Type B pancreatic cell (in vitro differentiated cells): ENCODE results near the gene SART3. TPM values are rescaled to one million over a fixed set of nuclear protein-coding genes. Genes with fewer than 3 reads are reported as not detected.

ENCODE experiments used
- DNase-seq: peaks from one replicate; pipeline ENCODE4 v3.0.0; 2021; ENCODE audit warnings: mixed read lengths; ENCODE audit not compliant: unreplicated experiment; ENCODE audit errors: extremely low spot score
- H3K27ac Mint-ChIP-seq: 2 replicates; pipeline ENCODE4 v1.8.0; 2021; ENCODE audit warnings: mild to moderate bottlenecking, mixed read lengths
- H3K27me3 Mint-ChIP-seq: 2 replicates; pipeline ENCODE4 v1.8.0; 2021; ENCODE audit warnings: mixed read lengths
- H3K36me3 Mint-ChIP-seq: 2 replicates; pipeline ENCODE4 v1.8.0; 2021; ENCODE audit warnings: mixed read lengths
- H3K4me1 Mint-ChIP-seq: one replicate; pipeline ENCODE4 v1.8.0; 2021; ENCODE audit warnings: mixed read lengths; ENCODE audit not compliant: unreplicated experiment
- H3K4me3 Mint-ChIP-seq: 2 replicates; pipeline ENCODE4 v1.8.0; 2021; ENCODE audit warnings: mild to moderate bottlenecking, mixed read lengths
- H3K9me3 Mint-ChIP-seq: 2 replicates; pipeline ENCODE4 v1.8.0; 2021; ENCODE audit warnings: mixed read lengths
- long read RNA-seq: library from polyadenylated mRNA; unstranded; transcript quantifications from one replicate; pipeline ENCODE4 v2.0.0, GENCODE V29; 2020
- total RNA-seq: library from RNA; stranded (reverse); gene quantifications from 2 replicates; pipeline ENCODE4 v1.2.1, GENCODE V29; 2021; ENCODE audit warnings: low replicate concordance
- TF ChIP-seq, protein P1 (sequence below): fragments of 200-600 bp; sonication (generic); conservative IDR thresholded peaks from 2 replicates; pipeline ENCODE4 v1.5.0; 2021; ENCODE audit warnings: antibody characterized with exemption, mild to moderate bottlenecking

SART3 gene, protein sequence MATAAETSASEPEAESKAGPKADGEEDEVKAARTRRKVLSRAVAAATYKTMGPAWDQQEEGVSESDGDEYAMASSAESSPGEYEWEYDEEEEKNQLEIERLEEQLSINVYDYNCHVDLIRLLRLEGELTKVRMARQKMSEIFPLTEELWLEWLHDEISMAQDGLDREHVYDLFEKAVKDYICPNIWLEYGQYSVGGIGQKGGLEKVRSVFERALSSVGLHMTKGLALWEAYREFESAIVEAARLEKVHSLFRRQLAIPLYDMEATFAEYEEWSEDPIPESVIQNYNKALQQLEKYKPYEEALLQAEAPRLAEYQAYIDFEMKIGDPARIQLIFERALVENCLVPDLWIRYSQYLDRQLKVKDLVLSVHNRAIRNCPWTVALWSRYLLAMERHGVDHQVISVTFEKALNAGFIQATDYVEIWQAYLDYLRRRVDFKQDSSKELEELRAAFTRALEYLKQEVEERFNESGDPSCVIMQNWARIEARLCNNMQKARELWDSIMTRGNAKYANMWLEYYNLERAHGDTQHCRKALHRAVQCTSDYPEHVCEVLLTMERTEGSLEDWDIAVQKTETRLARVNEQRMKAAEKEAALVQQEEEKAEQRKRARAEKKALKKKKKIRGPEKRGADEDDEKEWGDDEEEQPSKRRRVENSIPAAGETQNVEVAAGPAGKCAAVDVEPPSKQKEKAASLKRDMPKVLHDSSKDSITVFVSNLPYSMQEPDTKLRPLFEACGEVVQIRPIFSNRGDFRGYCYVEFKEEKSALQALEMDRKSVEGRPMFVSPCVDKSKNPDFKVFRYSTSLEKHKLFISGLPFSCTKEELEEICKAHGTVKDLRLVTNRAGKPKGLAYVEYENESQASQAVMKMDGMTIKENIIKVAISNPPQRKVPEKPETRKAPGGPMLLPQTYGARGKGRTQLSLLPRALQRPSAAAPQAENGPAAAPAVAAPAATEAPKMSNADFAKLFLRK
- 48.5 and 72.6 TPM in 2 replicates for total RNA-seq
- long read RNA-seq, full-length matches to known transcripts: 27 of 103 reads
- long read RNA-seq, partial matches to known transcripts: 59 of 103 reads
- long read RNA-seq, other reads (novel, unspliced or antisense): 17 of 103 reads

- peak within 1 kb of the TSS; percentile 100 for H3K27ac Mint-ChIP-seq
- H3K4me1 Mint-ChIP-seq: peaks cover 12% of the 10 kb centered on the region
- H3K27me3 Mint-ChIP-seq: no peaks in the 10 kb centered on the region
- peak within 1 kb of the TSS; percentile 100 for H3K4me3 Mint-ChIP-seq
- H3K9me3 Mint-ChIP-seq: no peaks in the 10 kb centered on the region
- TF ChIP-seq, protein P1, sequence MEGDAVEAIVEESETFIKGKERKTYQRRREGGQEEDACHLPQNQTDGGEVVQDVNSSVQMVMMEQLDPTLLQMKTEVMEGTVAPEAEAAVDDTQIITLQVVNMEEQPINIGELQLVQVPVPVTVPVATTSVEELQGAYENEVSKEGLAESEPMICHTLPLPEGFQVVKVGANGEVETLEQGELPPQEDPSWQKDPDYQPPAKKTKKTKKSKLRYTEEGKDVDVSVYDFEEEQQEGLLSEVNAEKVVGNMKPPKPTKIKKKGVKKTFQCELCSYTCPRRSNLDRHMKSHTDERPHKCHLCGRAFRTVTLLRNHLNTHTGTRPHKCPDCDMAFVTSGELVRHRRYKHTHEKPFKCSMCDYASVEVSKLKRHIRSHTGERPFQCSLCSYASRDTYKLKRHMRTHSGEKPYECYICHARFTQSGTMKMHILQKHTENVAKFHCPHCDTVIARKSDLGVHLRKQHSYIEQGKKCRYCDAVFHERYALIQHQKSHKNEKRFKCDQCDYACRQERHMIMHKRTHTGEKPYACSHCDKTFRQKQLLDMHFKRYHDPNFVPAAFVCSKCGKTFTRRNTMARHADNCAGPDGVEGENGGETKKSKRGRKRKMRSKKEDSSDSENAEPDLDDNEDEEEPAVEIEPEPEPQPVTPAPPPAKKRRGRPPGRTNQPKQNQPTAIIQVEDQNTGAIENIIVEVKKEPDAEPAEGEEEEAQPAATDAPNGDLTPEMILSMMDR: no peak
- no peaks in the 10 kb centered on the region for H3K36me3 Mint-ChIP-seq
- DNase-seq: peak; percentile 80
Observed at GRCh38 chr12:108560752-108561719, at the start of gene SART3. TSS of gene SART3 (minus strand) at chr12:108561173. CDS start at chr12:108561154, 19 bp downstream.

DNA sequence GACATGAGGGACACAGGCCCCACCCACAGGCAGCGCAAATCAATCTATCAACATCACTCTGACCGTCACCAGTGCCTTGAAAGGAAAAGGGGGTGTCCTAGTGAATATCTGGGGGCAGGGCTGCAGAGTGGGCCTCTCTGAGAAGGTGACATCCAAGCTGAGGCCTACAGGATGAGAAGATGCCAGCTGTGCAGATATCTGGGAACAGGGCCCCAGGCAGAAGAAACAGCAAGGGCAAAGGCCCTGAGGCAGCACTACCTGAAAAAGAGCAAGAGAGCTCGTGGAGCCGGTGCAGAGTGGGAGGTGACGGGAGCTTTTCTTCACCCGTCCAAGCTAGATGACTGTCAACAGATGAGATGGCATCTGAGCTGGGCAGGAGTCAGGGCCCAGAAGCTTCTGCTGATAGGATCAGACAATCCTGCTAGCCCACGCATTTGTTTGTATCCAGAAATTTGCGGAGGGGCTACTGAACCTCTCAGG, 49.4 kb upstream of the SART3 start:
- Mint-ChIP-seq H3K4me3 (no peak overlapping the region), H3K36me3 (no peaks in the 10 kb centered on the region), H3K9me3 (no peaks in the 10 kb centered on the region), H3K27me3 (peaks cover 9% of the 10 kb centered on the region), H3K27ac (no peak overlapping the region), H3K4me1 (peaks cover 7% of the 10 kb centered on the region)
- no peak for DNase-seq
- TF ChIP-seq, protein P1: no peak

DNA sequence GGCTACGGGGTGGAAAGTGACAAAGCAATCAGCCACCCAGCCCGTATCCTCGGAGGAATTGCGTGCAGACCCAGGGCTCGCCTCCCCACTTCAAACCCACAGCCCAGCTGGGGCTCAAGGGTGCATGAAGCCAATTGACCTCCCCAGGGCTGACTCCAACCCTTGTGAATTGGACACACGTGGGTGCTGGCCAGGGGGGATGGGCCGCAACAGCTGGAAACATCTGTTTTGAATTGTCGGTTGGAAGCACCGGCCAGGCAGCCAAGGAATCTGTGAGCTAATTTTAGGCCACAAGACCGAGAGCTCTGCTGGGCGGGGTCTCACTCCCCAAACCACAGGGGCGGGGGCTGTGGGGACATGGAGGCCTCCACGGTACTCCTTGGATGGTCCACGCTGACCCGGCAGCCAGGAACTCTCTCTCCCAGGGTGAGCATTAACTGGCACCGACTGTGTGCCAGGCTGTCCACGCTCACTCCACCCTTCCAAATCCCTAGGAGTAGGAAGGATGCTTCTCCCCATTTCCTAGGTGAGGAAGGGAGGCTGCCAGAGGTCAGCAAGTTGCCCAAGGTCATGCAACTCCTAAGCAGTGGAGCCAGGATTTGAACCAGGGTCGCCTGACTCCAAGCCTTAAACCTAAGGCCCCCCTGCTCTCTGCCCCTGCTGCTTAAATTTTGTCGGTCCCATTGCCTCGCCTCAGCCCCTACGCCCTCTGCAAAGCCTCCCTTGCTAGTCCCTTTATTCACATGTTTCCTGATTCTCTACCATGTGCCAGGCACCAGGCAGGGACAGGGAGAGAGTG, 48.8 kb upstream of the SART3 start:
- no peak for DNase-seq
- Mint-ChIP-seq H3K27ac (no peak overlapping the region), H3K4me3 (no peak overlapping the region), H3K36me3 (no peaks in the 10 kb centered on the region), H3K27me3 (peaks cover 11% of the 10 kb centered on the region), H3K4me1 (peaks cover 10% of the 10 kb centered on the region), H3K9me3 (no peaks in the 10 kb centered on the region)
- TF ChIP-seq, protein P1: no peak

DNA sequence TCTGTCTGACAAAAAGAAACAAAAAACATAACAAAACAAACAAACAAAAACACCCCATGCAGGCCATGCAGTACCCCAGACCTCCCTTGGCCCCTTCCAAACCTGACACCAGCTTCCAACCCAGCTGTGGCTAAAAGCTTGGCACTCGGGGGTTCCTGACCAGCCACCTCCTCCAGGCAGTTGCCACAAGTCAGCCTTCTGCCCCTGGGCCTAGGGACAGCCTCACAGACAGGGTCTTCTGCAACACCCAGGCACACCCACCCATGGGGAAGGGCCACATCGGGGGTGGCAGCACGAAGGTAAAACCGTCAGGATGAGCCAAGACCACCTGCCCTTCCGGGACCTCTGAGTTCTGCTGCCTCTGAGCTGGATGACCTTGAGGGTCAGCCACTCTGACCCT, 47.6 kb upstream of the SART3 start:
- TF ChIP-seq, protein P1: no peak
- H3K9me3 Mint-ChIP-seq: no peaks in the 10 kb centered on the region
- H3K36me3 Mint-ChIP-seq: no peaks in the 10 kb centered on the region
- H3K4me3 Mint-ChIP-seq: no peak overlapping the region
- no peak overlapping the region for H3K27ac Mint-ChIP-seq
- no peak for DNase-seq
- peaks cover 21% of the 10 kb centered on the region for H3K4me1 Mint-ChIP-seq
- peaks cover 13% of the 10 kb centered on the region for H3K27me3 Mint-ChIP-seq
